Measurements from ENCODE around the gene TMEM253. TPM values are rescaled to one million over a fixed set of nuclear protein-coding genes. Genes with fewer than 3 reads are reported as not detected.

Gene TMEM253
- total RNA-seq, 2 experiments from 2014 or later = 0.44 TPM; not detected in 1

DNA sequence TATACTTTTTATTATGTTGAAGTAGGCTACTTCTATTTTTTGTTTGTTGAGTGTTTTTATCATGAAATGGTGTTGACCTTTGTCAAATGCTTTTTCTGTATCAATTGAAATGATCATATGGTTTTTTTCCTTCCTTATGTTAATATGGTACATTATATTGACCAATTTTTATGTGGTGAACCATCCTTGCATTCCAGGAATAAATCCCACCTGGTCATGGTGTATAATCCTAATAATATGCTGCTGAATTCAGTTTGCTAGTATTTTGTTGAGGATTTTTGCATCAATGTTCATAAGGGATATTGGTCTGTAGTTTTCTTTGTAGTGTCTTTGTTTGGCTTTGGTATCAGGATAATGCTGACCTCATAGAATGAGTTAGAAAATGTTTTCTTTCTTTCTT is 44.6 kb downstream of the TMEM253 start:
- peaks cover 9% of the 10 kb centered on the region for H3K9me3 Mint-ChIP-seq (ENCODE audit: low read depth)
- CTCF ChIA-PET = no interaction called here
- no peak overlapping the region for H3K4me3 Mint-ChIP-seq
- POLR2A ChIA-PET = no interaction called here
- ATAC-seq (no peak), DNase-seq (no peak)
- H3K4me1 Mint-ChIP-seq = no peaks in the 10 kb centered on the region
- no peak overlapping the region for H3K27ac Mint-ChIP-seq
- no peaks in the 10 kb centered on the region for H3K36me3 Mint-ChIP-seq (ENCODE audit: low read depth)
- H3K27me3 Mint-ChIP-seq = peaks cover 6% of the 10 kb centered on the region
- intact Hi-C loops (cut with DNase I, micrococcal nuclease) = no loop called here

DNA sequence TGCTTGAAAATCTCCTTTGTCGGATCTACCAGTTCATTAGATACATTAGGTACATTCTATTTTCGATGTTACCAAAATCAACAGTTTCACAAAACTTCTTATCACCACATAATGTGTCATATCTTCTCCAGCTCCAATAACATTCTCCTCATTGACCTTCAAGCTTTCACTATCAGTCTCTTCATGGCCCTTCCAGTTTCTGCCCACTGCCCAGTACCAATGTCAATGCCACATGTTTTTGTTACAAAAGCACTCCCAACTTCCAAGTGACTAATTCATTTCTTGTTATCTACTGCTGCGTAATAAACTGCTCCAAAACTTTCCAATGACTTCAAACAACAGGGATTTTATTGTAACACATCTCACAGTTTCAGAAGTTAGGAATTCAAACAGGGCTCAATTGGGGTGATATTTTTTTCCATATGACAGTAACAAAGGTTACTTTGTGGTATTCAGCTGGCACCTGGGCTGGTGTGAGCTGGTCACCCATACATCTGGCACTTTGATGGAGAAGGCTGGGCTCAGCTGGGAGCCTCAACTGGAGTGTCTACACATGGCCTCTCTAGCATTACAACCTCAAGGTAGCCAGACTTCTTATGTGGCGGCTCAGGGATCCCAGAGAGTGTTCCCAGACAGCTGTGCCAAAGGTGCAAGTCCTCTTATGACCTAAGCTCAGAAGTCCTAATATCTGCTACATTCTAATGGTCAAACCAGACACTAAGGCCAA is 48.9 kb downstream of the TMEM253 start:
- Mint-ChIP-seq H3K27ac (no peak overlapping the region), H3K9me3 (ENCODE audit: low read depth) (peaks cover 8% of the 10 kb centered on the region), H3K4me3 (no peak overlapping the region), H3K4me1 (no peaks in the 10 kb centered on the region), H3K27me3 (peaks cover 2% of the 10 kb centered on the region), H3K36me3 (ENCODE audit: low read depth) (no peaks in the 10 kb centered on the region)
- intact Hi-C loops (cut with DNase I, micrococcal nuclease) = no loop called here
- DNase-seq (no peak), ATAC-seq (no peak)
- POLR2A ChIA-PET = no interaction called here
- CTCF ChIA-PET = no interaction called here

Other genes with a start within 250 kb of the TMEM253 start
- not detected for gene RNASE3, start 209.7 kb upstream of the TMEM253 start, total RNA-seq
- gene RNASE2, start 145.6 kb upstream of the TMEM253 start, total RNA-seq = not detected
- gene METTL17, start 111.1 kb upstream of the TMEM253 start, total RNA-seq = 10 to 100 TPM; 89.3 to 90.0 TPM
- under 1 TPM; 0.21 to 0.30 TPM for gene SLC39A2, start 101.8 kb upstream of the TMEM253 start, total RNA-seq
- 1 to 10 TPM; 5.5 to 7.0 TPM for gene NDRG2, start 76.0 kb upstream of the TMEM253 start, total RNA-seq
- gene TPPP2, start 70.8 kb upstream of the TMEM253 start, total RNA-seq = not detected
- gene RNASE13, start 66.3 kb upstream of the TMEM253 start, total RNA-seq = not detected
- not detected for gene RNASE7, start 58.7 kb upstream of the TMEM253 start, total RNA-seq
- not detected for gene RNASE8, start 43.2 kb upstream of the TMEM253 start, total RNA-seq
- gene ARHGEF40, start 30.8 kb upstream of the TMEM253 start, total RNA-seq = under 1 TPM; 0.05 to 0.09 TPM
- gene ZNF219, start 2.4 kb upstream of the TMEM253 start, total RNA-seq = 10 to 100 TPM in 1 of 2 experiments, 1 to 10 TPM in 1; 9.6 to 10.8 TPM
- gene OR5AU1, start 55.0 kb downstream of the TMEM253 start, total RNA-seq = under 1 TPM in 1 of 2 experiments, not detected in 1; 0.02 TPM
- gene HNRNPC, start 168.4 kb downstream of the TMEM253 start, total RNA-seq = 1,000 to 10,000 TPM; 1,155 to 1,665 TPM
- under 1 TPM; 0.14 to 0.21 TPM for gene RPGRIP1, start 179.0 kb downstream of the TMEM253 start, total RNA-seq